Activated CD4-positive, alpha-beta T cell treated with anti-CD3 and anti-CD28 coated beads, Interleukin-2, amount 50 U/mL, for 48 hours (primary cell): ENCODE results near the gene ACTRT2.

Source experiments
- DNase-seq, 2 experiments: peaks; one replicate each; pipeline ENCODE4 v3.0.0-alpha.2; 2020

The ACTRT2 gene

GRCh38 chr1:2983706-2984398, 37.4 kb upstream of the ACTRT2 start:
- DNase-seq, result no peak

- no peak for DNase-seq
Measured at GRCh38 chr1:2984399-2985061, 36.7 kb upstream of the ACTRT2 start.

- no peak for DNase-seq
Measured at GRCh38 chr1:2985067-2985561, 36.2 kb upstream of the ACTRT2 start.

GRCh38 chr1:2985694-2986548, 35.3 kb upstream of the ACTRT2 start:
- no peak for DNase-seq

- DNase-seq, result no peak
Measured at GRCh38 chr1:2986549-2987305, 34.5 kb upstream of the ACTRT2 start.

GRCh38 chr1:2987773-2988172, 33.5 kb upstream of the ACTRT2 start:
- no peak for DNase-seq

- DNase-seq, result no peak
Measured at GRCh38 chr1:2988256-2988655, 33.0 kb upstream of the ACTRT2 start.

GRCh38 chr1:2989185-2989584, 32.1 kb upstream of the ACTRT2 start:
- DNase-seq, result no peak

- no peak for DNase-seq
Measured at GRCh38 chr1:2989976-2990375, 31.3 kb upstream of the ACTRT2 start.

GRCh38 chr1:2990376-2991115, 30.7 kb upstream of the ACTRT2 start:
- no peak for DNase-seq

GRCh38 chr1:2991753-2992495, 29.3 kb upstream of the ACTRT2 start:
- no peak for DNase-seq

- DNase-seq, result no peak
Measured at GRCh38 chr1:2998503-2999100, 22.7 kb upstream of the ACTRT2 start.

GRCh38 chr1:2999138-2999537, 22.1 kb upstream of the ACTRT2 start:
- no peak for DNase-seq

GRCh38 chr1:2999571-2999970, 21.7 kb upstream of the ACTRT2 start:
- DNase-seq, result no peak

- DNase-seq, result no peak
Measured at GRCh38 chr1:3000214-3000613, 21.1 kb upstream of the ACTRT2 start.

- DNase-seq, result no peak
Measured at GRCh38 chr1:3000671-3001470, 20.4 kb upstream of the ACTRT2 start.

- no peak for DNase-seq
Measured at GRCh38 chr1:3001471-3002348, 19.6 kb upstream of the ACTRT2 start.

GRCh38 chr1:3002349-3003038, 18.8 kb upstream of the ACTRT2 start:
- DNase-seq, result no peak
